ENCODE measurements around the gene GSDME. TPM values are rescaled to one million over a fixed set of nuclear protein-coding genes. Genes with fewer than 3 reads are reported as not detected.

GSDME gene
- total and polyA plus RNA-seq, 2 experiments from 2014 or later: 35.1 to 48.1 TPM

DNA sequence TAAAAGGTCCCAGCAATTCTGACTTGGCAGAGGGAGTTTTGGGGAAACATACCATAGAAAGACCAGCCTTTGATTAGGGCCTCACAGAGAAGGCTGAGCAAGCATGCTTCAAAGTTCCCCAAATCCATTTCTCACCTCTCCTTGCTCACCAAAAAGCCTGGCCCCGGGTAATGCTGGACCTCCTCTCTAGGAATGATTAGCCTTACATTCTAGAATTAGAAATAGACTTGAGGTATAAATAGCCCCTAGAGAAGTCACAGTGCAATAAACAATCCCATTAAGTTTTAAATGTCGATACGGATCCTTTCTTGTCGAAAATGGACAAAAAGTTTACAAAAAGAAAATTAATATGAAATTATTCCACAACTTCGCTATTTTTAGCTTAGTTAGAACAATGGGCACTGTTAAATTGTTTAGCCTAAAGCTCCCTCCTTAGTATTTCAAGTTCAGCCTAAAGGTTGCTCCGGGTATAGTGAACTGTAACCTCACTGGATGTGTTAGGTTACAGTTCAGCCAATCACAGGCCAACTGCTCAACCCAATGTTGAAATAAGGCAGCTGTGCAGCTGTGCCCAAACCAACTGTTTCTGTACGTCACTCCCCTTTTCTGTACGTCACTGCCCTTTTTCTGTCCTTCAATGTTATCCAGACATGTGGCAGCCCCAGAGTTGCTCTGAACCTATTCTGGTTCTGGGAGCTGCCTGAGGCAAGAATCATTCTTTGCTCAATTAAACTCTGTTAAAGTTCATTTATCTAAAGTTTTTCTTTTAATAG, 7.9 kb upstream of the GSDME start:
- Histone ChIP-seq H3K9me2 (replicated peaks; ENCODE audit: insufficient read depth) (no peaks in the 10 kb centered on the region), H3K4me3 (no peak overlapping the region), H3K36me3 (replicated peaks; ENCODE audit: insufficient read depth, low read depth) (no peaks in the 10 kb centered on the region), H3K9me3 (ENCODE audit: low read depth) (no peaks in the 10 kb centered on the region), H3K27me3 (no peaks in the 10 kb centered on the region), H2AFZ (no peak overlapping the region), H3K79me2 (no peaks in the 10 kb centered on the region), H3K27ac (no peak overlapping the region), H3K4me2 (no peak overlapping the region), H3K4me1 (ENCODE audit: insufficient read depth) (no peaks in the 10 kb centered on the region), H4K20me1 (ENCODE audit: insufficient read depth, poor library complexity, severe bottlenecking) (no peaks in the 10 kb centered on the region)
- no peak for DNase-seq (ENCODE audit: low spot score)
- WGBS (ENCODE audit: low lambda C conversion rate, missing lambda C conversion rate): 66% methylated on average over 8 of the region's 8 CpGs
- TF ChIP-seq EZH2phosphoT487 (IDR thresholded peaks at IDR 0.05; ENCODE audit: low read depth, severe bottlenecking, unreplicated experiment) (no peak), EZH2 (IDR thresholded peaks at IDR 0.05; ENCODE audit: borderline replicate concordance) (no peak)
- TF ChIP-seq, protein P1, sequence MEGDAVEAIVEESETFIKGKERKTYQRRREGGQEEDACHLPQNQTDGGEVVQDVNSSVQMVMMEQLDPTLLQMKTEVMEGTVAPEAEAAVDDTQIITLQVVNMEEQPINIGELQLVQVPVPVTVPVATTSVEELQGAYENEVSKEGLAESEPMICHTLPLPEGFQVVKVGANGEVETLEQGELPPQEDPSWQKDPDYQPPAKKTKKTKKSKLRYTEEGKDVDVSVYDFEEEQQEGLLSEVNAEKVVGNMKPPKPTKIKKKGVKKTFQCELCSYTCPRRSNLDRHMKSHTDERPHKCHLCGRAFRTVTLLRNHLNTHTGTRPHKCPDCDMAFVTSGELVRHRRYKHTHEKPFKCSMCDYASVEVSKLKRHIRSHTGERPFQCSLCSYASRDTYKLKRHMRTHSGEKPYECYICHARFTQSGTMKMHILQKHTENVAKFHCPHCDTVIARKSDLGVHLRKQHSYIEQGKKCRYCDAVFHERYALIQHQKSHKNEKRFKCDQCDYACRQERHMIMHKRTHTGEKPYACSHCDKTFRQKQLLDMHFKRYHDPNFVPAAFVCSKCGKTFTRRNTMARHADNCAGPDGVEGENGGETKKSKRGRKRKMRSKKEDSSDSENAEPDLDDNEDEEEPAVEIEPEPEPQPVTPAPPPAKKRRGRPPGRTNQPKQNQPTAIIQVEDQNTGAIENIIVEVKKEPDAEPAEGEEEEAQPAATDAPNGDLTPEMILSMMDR (IDR thresholded peaks at IDR 0.05; ENCODE audit: poor library complexity): no peak

DNA sequence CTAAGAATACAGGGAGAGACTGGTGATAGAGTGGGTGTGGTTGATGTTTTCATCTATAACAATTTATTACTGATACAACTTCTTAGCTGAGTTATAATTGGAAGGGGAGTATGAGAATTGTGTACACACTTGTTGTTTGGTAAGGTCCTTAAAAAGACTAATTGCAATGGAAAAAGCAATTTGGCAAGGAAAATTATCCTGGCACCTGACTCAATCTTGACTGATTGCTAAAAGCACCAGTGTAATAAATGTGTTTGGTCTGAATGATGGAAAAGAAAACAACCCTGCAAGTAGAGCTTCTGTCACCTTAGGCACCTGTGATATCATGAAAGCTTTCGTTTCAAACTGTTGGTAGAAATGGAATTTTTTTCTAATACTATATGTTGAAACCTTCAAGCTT, 6.7 kb upstream of the GSDME start:
- H3K4me2 ChIP-seq: no peak overlapping the region
- no peaks in the 10 kb centered on the region for H3K4me1 ChIP-seq (ENCODE audit: insufficient read depth)
- no peak overlapping the region for H3K4me3 ChIP-seq
- TF ChIP-seq EZH2 (IDR thresholded peaks at IDR 0.05; ENCODE audit: borderline replicate concordance): no peak
- no peak overlapping the region for H2AFZ ChIP-seq
- 54% methylated on average over 1 of the region's 1 CpG for WGBS (ENCODE audit: low lambda C conversion rate, missing lambda C conversion rate)
- no peaks in the 10 kb centered on the region for H4K20me1 ChIP-seq (ENCODE audit: insufficient read depth, poor library complexity, severe bottlenecking)
- no peaks in the 10 kb centered on the region for H3K79me2 ChIP-seq
- no peaks in the 10 kb centered on the region for H3K9me3 ChIP-seq (ENCODE audit: low read depth)
- no peaks in the 10 kb centered on the region for H3K27me3 ChIP-seq
- DNase-seq (ENCODE audit: low spot score): no peak
- H3K36me3 ChIP-seq (replicated peaks; ENCODE audit: insufficient read depth, low read depth): no peaks in the 10 kb centered on the region
- H3K27ac ChIP-seq: no peak overlapping the region
- no peaks in the 10 kb centered on the region for H3K9me2 ChIP-seq (replicated peaks; ENCODE audit: insufficient read depth)

DNA sequence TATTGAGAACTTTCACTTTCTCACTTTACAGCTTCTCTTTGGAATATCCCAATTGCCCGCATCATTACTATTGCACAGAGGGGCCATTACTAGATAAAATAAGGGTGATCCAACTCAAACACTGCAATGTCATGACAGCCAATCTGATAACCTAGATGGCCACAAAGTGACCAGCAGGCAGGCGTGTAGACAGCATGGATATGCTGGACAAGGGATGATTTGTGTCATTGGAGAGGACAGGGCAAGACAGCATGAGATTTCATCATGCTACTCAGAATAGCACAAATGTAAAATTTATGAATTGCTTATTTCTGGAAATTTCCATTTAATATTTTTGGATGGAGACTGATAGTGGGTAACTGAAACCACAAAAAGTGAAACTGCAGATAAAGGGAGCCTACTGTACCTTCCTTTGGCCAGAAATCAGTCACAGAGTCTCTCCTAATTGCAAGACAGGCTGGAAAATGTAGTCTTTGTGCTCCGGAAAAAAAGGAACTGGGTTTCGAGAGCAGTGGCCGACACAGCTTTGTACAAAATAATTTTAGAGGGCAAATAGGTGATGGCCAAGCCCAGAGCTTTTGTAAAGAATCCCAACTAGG, 6.1 kb upstream of the GSDME start:
- 91% methylated on average over 5 of the region's 5 CpGs for WGBS (ENCODE audit: low lambda C conversion rate, missing lambda C conversion rate)
- H3K27ac ChIP-seq: no peak overlapping the region
- H3K27me3 ChIP-seq: no peaks in the 10 kb centered on the region
- H4K20me1 ChIP-seq (ENCODE audit: insufficient read depth, poor library complexity, severe bottlenecking): no peaks in the 10 kb centered on the region
- no peaks in the 10 kb centered on the region for H3K79me2 ChIP-seq
- H3K4me2 ChIP-seq: no peak overlapping the region
- no peaks in the 10 kb centered on the region for H3K36me3 ChIP-seq (replicated peaks; ENCODE audit: insufficient read depth, low read depth)
- DNase-seq (ENCODE audit: low spot score): no peak
- H3K9me2 ChIP-seq (replicated peaks; ENCODE audit: insufficient read depth): no peaks in the 10 kb centered on the region
- H3K4me3 ChIP-seq: no peak overlapping the region
- no peak overlapping the region for H2AFZ ChIP-seq
- no peak for TF ChIP-seq EZH2 (IDR thresholded peaks at IDR 0.05; ENCODE audit: borderline replicate concordance)
- TF ChIP-seq, protein P1 (IDR thresholded peaks at IDR 0.05; ENCODE audit: poor library complexity): no peak
- no peak for TF ChIP-seq EZH2phosphoT487 (IDR thresholded peaks at IDR 0.05; ENCODE audit: low read depth, severe bottlenecking, unreplicated experiment)
- peaks cover under 1% of the 10 kb centered on the region for H3K4me1 ChIP-seq (ENCODE audit: insufficient read depth)
- H3K9me3 ChIP-seq (ENCODE audit: low read depth): no peaks in the 10 kb centered on the region

DNA sequence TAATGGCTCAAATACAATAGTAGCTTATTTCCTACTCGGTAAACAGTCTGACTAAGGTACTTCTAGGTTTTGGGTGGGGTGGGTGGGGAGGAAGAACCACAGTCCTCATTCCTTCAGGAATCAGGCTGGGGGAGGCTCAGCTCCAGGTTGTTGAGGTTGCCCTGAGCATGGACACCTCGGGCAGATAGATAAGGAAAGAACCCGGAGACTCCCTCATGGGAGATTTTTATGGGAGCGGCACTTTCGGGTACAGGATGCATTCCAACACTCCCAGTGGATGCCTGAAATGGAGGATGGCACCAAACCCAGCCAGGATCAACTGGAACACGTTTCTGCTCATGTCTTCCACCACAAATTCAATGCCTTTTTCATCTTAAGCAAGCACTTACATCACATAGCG, 5.5 kb upstream of the GSDME start:
- WGBS (ENCODE audit: low lambda C conversion rate, missing lambda C conversion rate): 85% methylated on average over 7 of the region's 7 CpGs

More for the DNA sequence above, 5.5 kb upstream of the GSDME start:
- Histone ChIP-seq H3K79me2 (no peaks in the 10 kb centered on the region), H3K4me1 (ENCODE audit: insufficient read depth) (peaks cover 7% of the 10 kb centered on the region), H3K27ac (no peak overlapping the region), H4K20me1 (ENCODE audit: insufficient read depth, poor library complexity, severe bottlenecking) (no peaks in the 10 kb centered on the region), H3K9me2 (replicated peaks; ENCODE audit: insufficient read depth) (no peaks in the 10 kb centered on the region), H3K4me3 (no peak overlapping the region), H3K9me3 (ENCODE audit: low read depth) (no peaks in the 10 kb centered on the region), H3K4me2 (no peak overlapping the region), H3K36me3 (replicated peaks; ENCODE audit: insufficient read depth, low read depth) (no peaks in the 10 kb centered on the region), H2AFZ (no peak overlapping the region), H3K27me3 (no peaks in the 10 kb centered on the region)
- DNase-seq (ENCODE audit: low spot score): no peak
- no peak for TF ChIP-seq EZH2phosphoT487 (IDR thresholded peaks at IDR 0.05; ENCODE audit: low read depth, severe bottlenecking, unreplicated experiment)
